WI38 (cell line): ENCODE measurements around the gene C9orf78.

Experiments
- H3K4me3 ChIP-seq: 2 replicates; pipeline ENCODE4 v1.5.1; 2011; ENCODE audit warnings: low read depth, mild to moderate bottlenecking, control low read depth, low read length
- CTCF ChIP-seq: IDR thresholded peaks from 2 replicates; pipeline ENCODE4 v1.5.1; 2012; ENCODE audit warnings: low read depth, mild to moderate bottlenecking, control low read depth, low read length

C9orf78 gene

GRCh38 chr9:129813661-129814060 is 21.4 kb downstream of the C9orf78 start:
- TF ChIP-seq CTCF: no peak
- no peak overlapping the region for H3K4me3 ChIP-seq

- no peak for TF ChIP-seq CTCF
- H3K4me3 ChIP-seq: no peak overlapping the region
Observed at GRCh38 chr9:129812385-129812784, 22.7 kb downstream of the C9orf78 start.

GRCh38 chr9:129811967-129812363 is 23.1 kb downstream of the C9orf78 start:
- H3K4me3 ChIP-seq: no peak overlapping the region
- no peak for TF ChIP-seq CTCF

- TF ChIP-seq CTCF: no peak
- no peak overlapping the region for H3K4me3 ChIP-seq
Observed at GRCh38 chr9:129810788-129811187, 24.3 kb downstream of the C9orf78 start.

GRCh38 chr9:129810116-129810515 is 25.0 kb downstream of the C9orf78 start:
- no peak overlapping the region for H3K4me3 ChIP-seq
- TF ChIP-seq CTCF: no peak

GRCh38 chr9:129809346-129809745 is 25.7 kb downstream of the C9orf78 start:
- TF ChIP-seq CTCF: no peak
- no peak overlapping the region for H3K4me3 ChIP-seq

- no peak for TF ChIP-seq CTCF
- no peak overlapping the region for H3K4me3 ChIP-seq
Observed at GRCh38 chr9:129806061-129806460, 29.0 kb downstream of the C9orf78 start.

GRCh38 chr9:129803676-129804060 is 31.4 kb downstream of the C9orf78 start:
- TF ChIP-seq CTCF: no peak
- H3K4me3 ChIP-seq: peak overlapping the region; percentile 79
